GM10266 (cell line): ENCODE data around the gene RHEX.
"Not testable (repeated sequence)": the region's sequence is repeated elsewhere in the genome, so short reads cannot be mapped to it uniquely, and the experiment has no call there.

Experiments used
- DNase-seq: peaks from one replicate; pipeline ENCODE4 v3.0.0; 2012; ENCODE audit errors: extremely low spot score
- TF ChIP-seq, protein P1 (sequence below): IDR thresholded peaks from 2 replicates; pipeline ENCODE4 v1.5.1; 2012; ENCODE audit warnings: mild to moderate bottlenecking, low read depth; ENCODE audit not compliant: control insufficient read depth, insufficient read depth; ENCODE audit errors: missing control alignments

Gene RHEX

DNA sequence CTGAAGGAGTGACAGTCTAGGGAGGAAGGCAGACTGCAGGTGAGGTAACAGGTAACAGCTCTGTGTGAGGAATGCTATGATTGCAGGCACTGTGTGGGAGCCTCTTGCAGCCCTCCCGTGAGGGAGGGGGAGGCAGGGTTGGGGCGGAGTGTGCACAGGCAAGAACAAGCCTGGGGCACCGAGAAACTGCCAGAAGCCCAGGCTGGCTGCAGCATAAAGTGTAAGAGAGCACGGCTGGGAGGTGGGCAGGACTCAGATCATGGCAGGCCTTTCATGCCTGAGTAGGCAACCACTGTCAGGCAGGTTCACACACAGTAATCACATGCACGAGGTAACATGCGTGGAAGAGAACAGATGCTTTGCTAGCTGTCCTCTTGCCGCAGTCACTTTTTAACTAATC is 11.3 kb upstream of the RHEX start:
- TF ChIP-seq, protein P1, sequence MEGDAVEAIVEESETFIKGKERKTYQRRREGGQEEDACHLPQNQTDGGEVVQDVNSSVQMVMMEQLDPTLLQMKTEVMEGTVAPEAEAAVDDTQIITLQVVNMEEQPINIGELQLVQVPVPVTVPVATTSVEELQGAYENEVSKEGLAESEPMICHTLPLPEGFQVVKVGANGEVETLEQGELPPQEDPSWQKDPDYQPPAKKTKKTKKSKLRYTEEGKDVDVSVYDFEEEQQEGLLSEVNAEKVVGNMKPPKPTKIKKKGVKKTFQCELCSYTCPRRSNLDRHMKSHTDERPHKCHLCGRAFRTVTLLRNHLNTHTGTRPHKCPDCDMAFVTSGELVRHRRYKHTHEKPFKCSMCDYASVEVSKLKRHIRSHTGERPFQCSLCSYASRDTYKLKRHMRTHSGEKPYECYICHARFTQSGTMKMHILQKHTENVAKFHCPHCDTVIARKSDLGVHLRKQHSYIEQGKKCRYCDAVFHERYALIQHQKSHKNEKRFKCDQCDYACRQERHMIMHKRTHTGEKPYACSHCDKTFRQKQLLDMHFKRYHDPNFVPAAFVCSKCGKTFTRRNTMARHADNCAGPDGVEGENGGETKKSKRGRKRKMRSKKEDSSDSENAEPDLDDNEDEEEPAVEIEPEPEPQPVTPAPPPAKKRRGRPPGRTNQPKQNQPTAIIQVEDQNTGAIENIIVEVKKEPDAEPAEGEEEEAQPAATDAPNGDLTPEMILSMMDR = no peak
- DNase-seq = no peak

DNA sequence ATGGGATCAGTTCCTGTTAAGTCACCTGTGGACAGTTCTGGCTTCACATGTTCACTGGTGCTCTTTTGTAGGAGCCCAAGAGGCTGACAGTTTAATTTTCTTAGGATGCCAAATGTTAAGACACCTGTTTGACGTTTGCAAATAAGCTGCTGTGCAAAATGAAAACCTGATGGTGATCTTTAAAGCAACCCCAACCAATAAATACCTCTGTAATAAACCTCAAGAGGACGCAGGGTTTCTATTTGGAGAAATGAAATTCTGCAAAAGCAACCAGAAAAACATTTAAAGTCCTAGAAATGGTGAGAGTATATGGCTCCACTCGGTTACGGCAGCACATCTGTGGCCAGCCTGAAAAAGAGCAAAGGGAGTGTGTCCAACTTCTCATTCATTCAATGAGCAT is 5.7 kb upstream of the RHEX start:
- no peak for DNase-seq
- TF ChIP-seq, protein P1 = no peak

DNA sequence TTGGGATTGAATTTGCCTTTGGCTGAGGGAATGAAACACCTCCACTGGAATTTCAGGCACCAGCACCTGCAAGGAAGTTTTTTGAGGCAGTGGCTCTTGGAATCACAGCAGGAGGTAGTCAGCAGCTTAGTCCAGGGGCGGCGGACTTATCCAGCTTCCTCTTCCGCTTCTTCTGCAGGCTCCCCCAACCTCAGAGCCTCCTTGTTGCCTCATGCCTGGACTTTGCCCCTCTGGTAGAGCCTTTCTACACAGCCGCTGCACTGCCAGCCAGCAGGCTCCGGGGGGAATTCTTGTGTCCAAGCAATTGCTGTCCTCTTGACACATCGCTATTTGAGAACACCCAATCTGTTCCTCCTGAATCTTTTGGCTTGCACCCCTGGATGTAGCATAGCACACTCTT is 4.4 kb upstream of the RHEX start:
- no peak for DNase-seq
- TF ChIP-seq, protein P1 = no peak

DNA sequence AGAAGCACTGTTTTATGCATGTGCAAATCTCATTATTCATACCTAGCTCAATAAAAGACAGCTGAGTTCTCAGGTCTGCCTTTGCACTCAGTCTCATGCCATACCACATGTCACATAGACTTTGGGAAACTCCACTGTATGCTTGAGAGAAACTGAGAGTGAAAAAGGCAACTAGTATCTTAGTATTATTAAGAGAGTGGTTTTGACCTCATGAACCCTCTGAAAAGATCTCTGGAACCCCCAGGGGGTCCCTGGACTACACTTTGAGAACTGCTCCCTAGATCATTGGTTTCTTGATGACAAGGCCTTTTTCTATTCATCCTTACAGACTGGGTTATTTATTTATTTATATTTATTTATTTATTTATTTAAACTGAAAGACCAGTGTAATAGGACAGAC is 3.7 kb upstream of the RHEX start:
- TF ChIP-seq, protein P1 = no peak
- DNase-seq = no peak

DNA sequence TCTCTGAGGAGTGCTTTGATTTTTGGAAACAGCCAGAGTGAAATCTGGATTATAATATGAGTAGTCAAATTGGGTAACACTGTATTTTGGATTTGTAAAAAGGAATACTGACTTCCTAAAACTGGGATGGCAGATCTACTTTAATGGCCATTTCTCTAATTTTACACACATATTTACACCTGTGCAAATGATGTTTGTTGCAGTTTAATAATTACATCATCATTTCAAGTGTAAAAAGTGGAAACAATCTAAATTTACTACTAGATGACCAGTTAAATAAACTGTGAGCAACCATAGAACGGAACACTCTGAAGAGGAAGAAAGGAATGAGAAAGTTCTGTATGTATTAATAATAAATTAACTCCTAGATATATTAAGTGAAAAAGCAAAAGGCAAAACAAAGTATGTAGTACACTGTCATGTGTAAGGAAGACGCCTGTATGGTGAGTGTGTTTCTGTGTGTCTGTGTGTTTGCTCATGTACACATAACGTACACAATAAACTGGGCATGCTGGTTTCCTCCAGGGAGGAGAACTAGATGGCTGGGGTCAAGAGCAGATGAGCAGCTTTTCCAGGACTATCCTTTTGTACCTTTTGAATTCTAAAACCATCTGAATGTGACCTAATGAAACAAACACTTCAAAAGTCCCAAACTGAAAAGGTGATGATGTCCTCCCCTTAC is 2.9 kb upstream of the RHEX start:
- TF ChIP-seq, protein P1 = no peak
- DNase-seq = no peak

DNA sequence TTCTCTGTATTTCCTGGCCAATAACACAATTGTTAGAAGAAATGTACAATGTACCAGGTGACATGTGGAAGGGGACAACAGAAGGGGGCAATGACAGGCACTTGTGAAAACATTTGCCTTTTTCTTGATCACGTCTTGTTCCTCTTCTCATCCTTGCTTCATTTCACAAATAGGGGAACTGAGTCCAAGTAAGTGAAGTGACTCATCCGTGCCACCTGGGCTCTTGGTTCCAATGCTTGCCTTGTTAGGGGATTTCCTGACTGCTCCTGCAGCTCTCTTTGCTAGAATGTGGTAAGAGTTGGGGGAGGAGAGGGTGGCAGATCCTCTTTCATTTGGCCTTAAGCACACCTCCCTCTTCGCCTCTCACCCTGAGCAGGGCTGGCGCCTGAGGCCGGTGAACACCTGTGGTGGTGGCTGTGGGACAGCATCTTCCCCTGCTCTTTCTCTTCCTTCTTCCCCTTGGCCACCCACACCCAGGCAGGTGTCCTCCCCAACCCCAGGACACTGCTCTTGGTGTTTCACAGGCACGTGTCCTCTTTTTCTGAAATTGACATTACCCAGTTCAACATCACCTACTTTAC is 2.2 kb upstream of the RHEX start:
- DNase-seq = peak; percentile 47
- TF ChIP-seq, protein P1 = no peak

DNA sequence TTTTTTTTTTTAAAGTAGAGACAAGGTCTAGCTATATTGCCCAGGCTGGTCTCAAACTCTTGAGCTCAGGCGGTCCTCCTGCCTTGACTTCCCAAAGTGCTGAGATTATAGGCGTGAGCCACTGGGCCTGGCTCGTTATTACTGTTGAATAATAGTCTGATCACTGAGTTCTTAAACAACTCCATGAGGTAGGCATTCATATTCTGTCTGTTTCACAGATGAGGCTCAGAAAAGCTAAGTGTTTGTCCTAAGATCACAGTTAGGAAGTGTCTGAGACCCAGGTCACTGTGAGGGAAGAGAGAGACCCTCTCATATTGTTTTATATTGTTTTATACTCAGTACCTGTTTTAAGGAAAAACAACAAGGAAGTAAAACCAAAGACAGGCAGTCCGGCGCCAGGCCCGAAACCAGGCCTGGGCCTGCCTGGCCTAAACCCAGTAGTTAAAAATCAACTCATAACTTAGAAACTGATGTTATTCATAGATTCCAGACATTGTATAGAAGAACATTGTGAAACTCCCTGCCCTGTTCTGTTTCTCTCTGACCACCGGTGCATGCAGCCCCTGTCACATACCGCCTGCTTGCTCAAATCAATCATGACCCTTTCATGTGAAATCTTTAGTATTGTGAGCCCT is 625 bp upstream of the RHEX start:
- not testable (repeated sequence) for DNase-seq

DNA sequence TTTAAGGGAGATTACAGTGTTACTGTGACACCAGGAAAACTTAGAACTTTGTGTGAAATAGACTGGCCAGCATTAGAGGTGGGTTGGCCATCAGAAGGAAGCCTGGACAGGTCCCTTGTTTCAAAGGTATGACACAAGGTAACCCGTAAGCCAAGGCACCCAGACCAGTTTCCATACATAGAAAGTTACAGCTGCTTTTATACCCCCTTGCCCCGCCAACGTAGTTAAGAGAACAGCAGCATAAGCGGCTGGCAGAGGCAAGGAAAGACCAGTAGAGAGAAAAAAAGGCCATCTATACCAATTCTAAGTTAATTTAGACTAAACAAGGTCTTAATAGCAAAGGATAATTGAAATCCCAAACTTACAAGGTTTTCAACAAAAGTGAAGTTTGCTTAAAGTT is 643 bp downstream of the RHEX start:
- not testable (repeated sequence) for DNase-seq

DNA sequence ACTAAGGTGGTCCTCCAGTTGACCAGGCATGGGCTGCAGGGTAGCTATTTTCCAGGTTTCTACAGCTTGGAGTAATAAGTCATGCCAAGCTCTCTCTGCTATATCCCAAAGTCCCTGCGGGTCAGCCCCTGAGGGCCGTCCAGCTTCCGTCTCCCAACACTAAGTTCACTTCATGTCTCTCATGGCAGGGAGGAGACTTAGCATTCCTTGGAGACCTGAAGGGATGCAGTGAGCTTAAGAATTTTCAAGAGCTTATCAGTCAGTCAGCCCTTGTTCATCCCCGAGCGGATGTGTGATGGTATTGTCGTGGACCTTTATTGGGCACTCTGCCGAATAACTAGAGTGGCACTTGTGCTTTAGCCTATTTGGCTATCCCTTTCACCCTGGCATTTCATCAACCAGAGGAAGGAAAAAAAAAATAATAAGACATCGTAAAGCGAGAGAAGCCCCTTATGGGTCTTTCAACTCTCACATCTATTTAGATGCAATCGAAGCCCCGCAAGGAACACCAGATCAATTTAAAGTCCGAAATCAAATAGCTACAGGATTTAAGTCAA is 2.2 kb downstream of the RHEX start:
- DNase-seq = not testable (repeated sequence)

DNA sequence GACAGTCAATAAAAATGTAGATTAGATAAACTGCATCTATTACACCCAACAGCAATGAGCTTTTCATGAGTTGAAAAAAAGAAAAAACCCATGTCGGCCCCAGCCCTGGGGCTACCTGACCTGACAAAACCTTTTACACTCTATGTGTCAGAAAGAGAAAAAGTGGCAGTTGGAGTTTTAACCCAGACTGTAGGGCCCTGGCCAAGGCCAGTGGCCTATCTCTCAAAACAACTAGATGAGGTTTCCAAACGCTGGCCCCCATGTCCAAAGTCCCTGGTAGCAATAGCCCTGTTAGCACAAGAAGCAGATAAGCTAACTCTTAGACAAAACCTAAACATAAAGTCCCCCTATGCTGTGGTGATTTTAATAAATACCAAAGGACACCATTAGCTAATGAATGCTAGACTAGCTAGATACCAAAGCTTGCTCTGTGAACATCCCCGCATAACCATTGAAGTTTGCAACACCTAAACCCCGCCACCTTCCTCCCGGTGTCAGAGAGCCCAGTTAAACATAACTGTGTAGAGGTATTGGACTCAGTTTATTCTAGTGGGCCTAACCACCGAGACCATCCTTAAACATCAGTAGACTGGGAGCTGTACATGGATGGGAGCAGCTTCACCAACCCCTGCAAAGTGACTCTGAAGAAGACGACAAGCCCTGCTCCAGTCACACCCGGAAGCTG is 2.8 kb downstream of the RHEX start:
- not testable (repeated sequence) for DNase-seq

DNA sequence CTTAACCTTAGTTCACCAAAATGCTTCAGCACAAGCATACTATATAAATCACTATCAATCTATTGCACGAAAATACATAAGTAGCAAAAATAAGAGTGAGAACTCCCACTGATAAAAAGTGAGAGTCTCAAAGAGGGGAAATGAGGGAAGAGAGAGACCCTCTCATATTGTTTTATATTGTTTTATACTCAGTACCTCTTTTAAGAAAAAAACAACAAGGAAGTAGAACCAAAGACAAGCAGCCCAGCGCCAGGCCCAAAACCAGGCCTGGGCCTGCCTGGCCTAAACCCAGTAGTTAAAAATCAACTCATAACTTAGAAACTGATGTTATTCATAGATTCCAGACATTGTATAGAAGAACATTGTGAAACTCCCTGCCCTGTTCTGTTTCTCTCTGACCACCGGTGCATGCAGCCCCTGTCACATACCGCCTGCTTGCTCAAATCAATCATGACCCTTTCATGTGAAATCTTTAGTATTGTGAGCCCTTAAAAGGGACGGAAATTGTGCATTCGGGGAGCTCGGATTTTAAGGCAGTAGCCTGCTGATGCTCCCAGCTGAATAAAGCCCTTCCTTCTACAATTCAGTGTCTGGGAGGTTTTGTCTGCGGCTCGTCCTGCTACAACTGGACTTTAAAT is 5.4 kb downstream of the RHEX start:
- not testable (repeated sequence) for DNase-seq
